A549 treated with ZK216348 at 1 μM for 4 hours (cell line): ENCODE results near the gene OR2L2. TPM values are rescaled to one million over a fixed set of nuclear protein-coding genes. Genes with fewer than 3 reads are reported as not detected.

ENCODE experiments used
- total RNA-seq: library from RNA; stranded (reverse); fragments of 200-300 nt; extraction: Qiagen RNA extraction; gene quantifications from 5 replicates; pipeline ENCODE4 v1.2.3, GENCODE V29; 2022; ENCODE audit warnings: low read depth

Gene OR2L2
- total RNA-seq, result not detected in 5 replicates

GRCh38 chr1:248029770-248030169 lies at the start of gene OR2L2:
TSS of gene OR2L2 (plus strand) at chr1:248030070. CDS start at chr1:248038268, 8,198 bp downstream.

GRCh38 chr1:248013229-248013710 lies 16.6 kb upstream of the OR2L2 start, which contains the start of gene OR2L5:
TSS of gene OR2L5 (plus strand) at chr1:248013660. CDS start at chr1:248021948, 8,288 bp downstream.

GRCh38 chr1:248046536-248046935 lies 16.7 kb downstream of the OR2L2 start, which contains the start of gene OR2L3:
TSS of gene OR2L3 (plus strand) at chr1:248046836. CDS start at chr1:248060682, 13,846 bp downstream.

Other genes starting within 250 kb of the OR2L2 start
- gene OR14A16, start 206.0 kb upstream of the OR2L2 start, total RNA-seq, result not detected in 5 replicates
- gene OR11L1, start 188.2 kb upstream of the OR2L2 start, total RNA-seq, result not detected in 5 replicates
- gene TRIM58, start 172.9 kb upstream of the OR2L2 start, total RNA-seq, result not detected in 5 replicates
- gene OR2W3, start 134.5 kb upstream of the OR2L2 start, total RNA-seq, result not detected in 5 replicates
- not detected in 5 replicates for gene OR2T8, start 109.8 kb upstream of the OR2L2 start, total RNA-seq
- gene OR2AJ1, start 105.2 kb upstream of the OR2L2 start, total RNA-seq, result not detected in 5 replicates
- gene OR2L8, start 81.2 kb upstream of the OR2L2 start, total RNA-seq, result not detected in 5 replicates
- not detected in 5 replicates for gene OR2AK2, start 64.8 kb upstream of the OR2L2 start, total RNA-seq
- gene OR2L5, start 16.4 kb upstream of the OR2L2 start, total RNA-seq, result not detected in 5 replicates
- not detected in 5 replicates for gene OR2L3, start 16.8 kb downstream of the OR2L2 start, total RNA-seq
- not detected in 5 replicates for gene OR2L13, start 65.1 kb downstream of the OR2L2 start, total RNA-seq
- gene OR2M5, start 115.1 kb downstream of the OR2L2 start, total RNA-seq, result not detected in 5 replicates
- not detected in 5 replicates for gene OR2M2, start 144.8 kb downstream of the OR2L2 start, total RNA-seq
- gene OR2M3, start 167.2 kb downstream of the OR2L2 start, total RNA-seq, result not detected in 5 replicates
- gene OR2M4, start 201.3 kb downstream of the OR2L2 start, total RNA-seq, result not detected in 5 replicates
- not detected in 5 replicates for gene OR2T33, start 247.9 kb downstream of the OR2L2 start, total RNA-seq